GM19035 (cell line): ENCODE results near the gene GSC.

Experiments
- ATAC-seq: cut with Tn5 transposase; IDR thresholded peaks from one replicate; pipeline ENCODE4 v1.9.1; 2021; ENCODE audit not compliant: unreplicated experiment

Gene GSC

GRCh38 chr14:94772548-94772947, 2.6 kb upstream of the GSC start:
- no peak for ATAC-seq

- ATAC-seq = no peak
These were observed 2.1 kb upstream of the GSC start for GRCh38 chr14:94771906-94772490.

DNA sequence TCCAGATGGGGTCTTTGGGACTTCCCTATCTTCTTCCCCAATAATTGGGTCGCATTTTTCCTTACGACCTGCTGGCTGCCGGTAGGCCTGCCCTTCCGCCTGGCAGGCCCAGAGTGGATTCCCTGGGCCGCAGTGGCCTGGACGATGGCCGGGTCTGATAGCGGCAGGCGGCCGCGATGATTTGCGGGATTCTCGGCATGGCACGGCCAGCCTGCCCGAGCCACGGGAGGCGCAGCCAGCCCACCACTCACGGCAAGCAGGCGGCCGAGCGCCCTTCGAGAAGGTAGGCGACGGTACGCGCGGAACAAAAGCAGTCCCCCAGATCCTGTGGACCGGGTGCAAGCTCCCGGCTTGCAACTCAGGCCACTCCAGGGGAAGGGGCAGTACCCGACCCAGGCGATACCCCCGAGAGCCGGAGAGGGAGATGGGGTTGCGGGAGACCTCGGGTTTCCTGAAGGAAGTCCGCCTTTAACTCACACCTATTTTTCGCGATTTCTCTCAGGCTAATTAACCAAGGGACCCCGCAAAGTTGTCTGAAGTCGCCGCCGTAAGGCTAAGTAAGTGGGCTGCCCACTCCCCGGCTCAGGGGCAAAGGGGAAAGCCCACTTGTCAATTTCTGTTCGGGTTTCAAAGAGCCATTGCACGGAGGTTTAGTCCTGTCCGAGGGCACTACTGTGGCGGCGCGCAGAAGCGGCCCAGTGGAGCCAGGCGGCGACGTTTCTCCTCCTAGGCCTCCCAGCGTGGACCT, 1.4 kb upstream of the GSC start:
- ATAC-seq = no peak

GRCh38 chr14:94770815-94771157, 873 bp upstream of the GSC start:
- no peak for ATAC-seq

DNA sequence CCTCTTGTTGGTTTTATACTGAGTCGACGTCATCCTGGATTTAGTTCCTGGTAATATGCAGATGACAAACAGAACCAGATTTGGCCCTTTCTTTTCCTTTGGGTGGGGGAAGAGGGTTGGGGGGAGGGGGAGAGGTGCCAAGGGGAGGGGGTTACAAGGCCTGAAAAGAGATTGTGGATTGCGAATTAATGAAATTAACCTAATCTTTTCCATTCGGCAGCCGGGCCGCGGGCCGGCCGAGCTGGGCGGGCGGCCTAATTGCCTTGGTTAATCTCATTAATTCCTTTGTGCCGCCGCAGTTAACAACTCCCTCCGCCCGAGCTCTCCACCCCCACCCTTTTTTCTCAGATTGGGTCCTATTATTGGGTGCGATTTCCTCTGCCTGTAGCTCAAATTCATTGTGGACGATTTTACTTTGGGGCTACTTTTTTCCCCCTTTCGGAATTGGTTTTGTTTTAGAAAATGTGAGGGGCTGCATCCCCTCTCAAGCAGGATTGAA, 387 bp upstream of the GSC start:
- ATAC-seq = no peak

GRCh38 chr14:94768521-94769390, 1.2 kb downstream of the GSC start:
- no peak for ATAC-seq

DNA sequence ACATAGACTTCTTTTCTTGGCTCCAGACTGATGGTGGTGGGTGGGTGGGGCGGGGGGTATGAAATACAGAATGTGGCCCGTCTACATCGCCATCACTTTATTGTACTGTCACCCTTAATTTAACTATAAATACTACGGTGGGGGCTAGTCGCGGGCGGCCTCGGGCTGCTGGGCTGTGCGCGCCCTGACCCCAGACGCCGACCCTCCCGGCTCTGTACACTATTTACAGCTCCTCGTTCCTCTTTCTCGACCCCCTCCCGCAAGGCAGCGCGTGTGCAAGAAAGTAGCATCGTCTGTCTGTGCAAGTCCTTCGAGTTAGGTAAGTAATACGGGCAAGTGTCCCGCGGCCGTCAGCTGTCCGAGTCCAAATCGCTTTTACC, 1.8 kb downstream of the GSC start:
- no peak for ATAC-seq

GRCh38 chr14:94767321-94767878, 2.5 kb downstream of the GSC start:
- ATAC-seq = no peak

DNA sequence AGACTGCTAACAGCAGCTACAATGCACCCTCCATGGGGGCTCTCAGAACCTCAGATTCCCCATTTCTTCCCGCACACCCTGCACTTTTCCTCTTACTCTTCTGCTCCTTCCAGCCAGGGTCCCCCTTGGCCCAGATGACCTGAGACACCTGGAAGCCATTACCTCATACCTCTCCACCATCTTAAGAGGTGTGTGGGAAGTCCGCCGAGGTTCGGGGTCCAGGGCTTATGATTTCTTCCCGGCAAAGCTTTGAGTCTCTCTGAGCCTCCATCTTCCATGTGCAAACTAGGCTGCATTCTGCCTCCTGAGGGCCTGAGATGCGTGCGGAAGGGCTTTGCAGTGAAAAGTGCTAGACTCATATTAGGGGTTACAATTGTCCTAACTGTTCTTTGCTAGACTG, 5.3 kb downstream of the GSC start:
- no peak for ATAC-seq

- ATAC-seq = no peak
These were observed 7.5 kb downstream of the GSC start for GRCh38 chr14:94762431-94762830.

DNA sequence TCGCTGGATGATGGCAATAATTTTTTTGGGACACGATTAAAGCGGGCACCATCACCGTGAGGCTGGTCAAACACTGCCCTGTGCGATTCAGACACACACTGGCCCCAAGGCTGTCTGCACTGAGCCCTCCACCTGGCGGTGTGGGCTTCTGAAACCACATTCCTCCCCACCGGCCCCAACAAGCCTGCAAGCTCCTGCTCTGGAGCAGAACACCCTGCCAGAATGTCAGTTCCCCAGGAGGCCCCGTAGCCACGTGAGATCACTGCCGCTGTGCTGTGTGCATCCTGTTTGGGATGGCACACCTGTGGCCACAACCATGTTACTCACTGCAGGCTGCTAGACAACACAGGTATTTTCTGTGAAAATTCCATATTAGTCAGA, 7.9 kb downstream of the GSC start:
- ATAC-seq = no peak

DNA sequence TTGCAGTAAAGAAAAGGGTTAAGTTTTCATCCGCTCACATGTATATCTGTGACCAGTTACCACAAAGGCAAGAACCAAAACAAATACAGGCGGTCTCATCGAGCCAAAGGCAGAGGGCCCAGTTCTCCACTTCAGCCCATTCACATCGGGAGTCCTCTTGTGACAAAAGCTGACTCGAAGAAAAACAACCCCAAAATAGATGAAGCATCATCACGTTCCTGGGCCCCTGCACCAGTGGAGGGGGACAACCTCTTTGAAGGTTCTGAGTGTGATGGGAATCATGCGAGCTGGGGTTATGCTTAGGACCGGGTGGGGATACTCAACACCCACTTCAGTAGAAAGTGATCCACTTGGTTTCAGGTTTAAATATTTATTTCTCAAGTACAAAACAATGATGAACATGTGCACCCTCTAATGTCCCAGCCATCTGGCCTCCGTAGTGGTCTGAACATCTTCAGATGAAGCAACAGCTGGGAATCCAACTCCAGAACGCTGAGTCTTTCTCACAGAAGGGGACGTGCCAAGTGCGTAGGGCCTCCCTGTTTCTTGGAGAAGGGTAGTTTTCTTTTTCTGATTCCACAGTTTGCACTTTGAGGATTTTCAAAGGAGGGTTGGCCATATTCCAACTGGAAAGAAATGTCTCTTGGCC, 8.4 kb downstream of the GSC start:
- no peak for ATAC-seq

DNA sequence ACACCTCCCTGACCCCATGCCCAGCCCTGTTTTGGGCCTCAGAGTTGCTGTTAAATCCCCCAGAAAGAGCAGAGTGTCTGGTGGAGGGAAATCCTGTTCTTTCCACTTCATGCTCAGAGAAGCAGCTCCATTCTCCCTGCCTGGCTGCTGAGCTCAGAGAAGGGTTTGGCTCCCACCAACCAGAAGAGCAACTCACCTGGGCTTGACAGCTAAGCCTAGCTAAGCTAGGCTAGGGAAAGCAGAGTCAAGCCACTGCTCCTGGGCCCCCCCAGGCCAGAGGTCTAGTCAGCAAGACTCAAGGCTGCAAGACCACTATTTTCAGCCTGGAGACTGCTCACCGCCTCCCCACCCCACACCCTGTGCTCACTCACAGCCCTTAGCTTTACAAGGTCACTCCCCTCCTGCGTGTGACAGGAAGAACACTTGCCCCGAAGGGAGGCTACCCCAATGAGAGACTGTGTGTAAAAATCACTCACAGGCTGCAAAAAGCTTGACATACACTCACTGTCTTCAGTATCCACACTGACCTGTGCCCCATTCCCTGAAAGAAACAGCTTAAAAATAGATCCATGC, 13.5 kb downstream of the GSC start:
- no peak for ATAC-seq

- no peak for ATAC-seq
These were observed 15.4 kb downstream of the GSC start for GRCh38 chr14:94754391-94754942.

DNA sequence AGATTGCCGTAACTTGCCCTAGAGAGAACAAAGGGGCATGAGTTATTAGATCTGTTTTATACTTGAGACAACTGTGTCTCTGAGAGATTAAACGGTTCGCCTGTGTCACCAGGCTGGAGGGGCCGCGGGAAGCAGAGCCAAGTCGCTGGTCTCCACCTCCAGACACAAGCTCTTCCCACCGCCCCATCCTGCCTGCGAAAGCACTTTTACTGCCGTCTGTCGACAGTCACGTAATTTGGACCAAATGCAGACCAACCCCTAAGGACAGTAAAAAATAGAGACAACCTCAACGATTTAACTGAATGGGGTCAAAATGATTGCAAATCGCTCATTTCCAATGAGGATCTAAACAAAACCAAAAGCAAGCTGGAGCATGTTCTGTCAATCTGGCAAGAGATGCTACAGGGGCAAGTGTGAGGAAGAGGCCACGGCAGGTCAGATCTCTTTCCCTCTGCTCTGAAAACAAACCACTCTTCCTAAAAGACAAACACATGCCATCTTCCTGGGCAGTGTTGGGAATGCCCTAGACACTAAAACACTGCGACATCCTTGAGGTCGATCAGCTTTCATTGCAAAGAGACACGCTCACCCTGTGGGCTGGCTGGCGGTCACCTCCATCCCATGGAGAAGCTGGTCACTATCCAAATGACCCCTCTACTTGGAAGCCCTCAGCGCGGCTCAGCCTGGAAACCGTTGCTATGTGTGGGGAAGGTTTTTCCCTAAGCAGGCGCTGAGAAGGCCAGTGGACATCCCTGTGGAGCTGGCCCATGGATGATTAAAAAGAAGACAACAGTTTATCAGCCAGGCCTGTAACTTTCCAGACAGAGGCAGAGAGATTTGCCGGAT, 17.1 kb downstream of the GSC start:
- no peak for ATAC-seq

DNA sequence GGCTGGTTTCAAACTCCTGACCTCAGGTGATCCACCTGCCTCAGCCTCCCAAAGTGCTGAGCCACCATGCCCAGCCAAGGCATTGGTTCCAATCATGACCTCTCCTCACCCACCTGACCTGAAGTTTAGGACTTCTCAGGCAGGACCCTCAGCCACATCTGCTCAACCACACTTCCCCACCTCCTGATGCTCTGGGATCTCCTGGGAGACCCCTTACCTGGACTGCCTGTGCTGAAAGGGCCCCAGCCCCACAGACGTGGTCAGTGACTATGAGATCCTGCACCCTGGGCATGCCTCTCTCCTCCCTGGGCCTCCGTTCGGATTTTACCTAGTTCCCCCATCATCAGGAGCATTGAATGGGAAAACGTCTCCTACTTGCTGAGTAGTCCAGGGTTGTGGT, 18.0 kb downstream of the GSC start:
- no peak for ATAC-seq

DNA sequence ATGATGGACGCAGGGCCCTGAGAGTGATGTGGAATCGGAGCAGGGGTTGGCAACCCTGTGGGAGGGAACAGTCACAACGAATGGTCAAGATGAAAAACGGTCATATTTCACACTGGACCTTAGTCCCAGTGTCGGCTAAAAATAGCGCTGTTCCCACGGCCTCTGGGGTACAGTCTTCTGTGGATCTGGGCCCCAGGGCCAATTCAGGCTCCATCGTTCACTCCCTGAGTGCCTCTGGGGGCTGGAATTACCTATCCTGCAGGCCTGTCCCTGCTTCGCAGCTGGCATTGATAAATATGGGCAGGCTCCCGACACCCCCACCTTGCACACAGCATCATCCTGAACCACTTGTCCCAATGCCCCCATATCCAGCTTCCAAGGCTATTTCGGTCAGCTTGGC, 18.6 kb downstream of the GSC start:
- ATAC-seq = no peak

GRCh38 chr14:94750371-94750770, 19.5 kb downstream of the GSC start:
- ATAC-seq = no peak

- no peak for ATAC-seq
These were observed 21.1 kb downstream of the GSC start for GRCh38 chr14:94748667-94749347.
